Astrocyte (in vitro differentiated cells and primary cell): ENCODE measurements around the gene GRID2.

Experiments used
- CTCF ChIP-seq: IDR thresholded peaks from 2 replicates; pipeline ENCODE4 v1.5.1; 2011; ENCODE audit warnings: low read depth, mild to moderate bottlenecking, inconsistent platforms, low read length, moderate library complexity; ENCODE audit not compliant: insufficient read depth
- EZH2 ChIP-seq: IDR thresholded peaks from 2 replicates; pipeline ENCODE4 v1.6.1; 2012; ENCODE audit warnings: mild to moderate bottlenecking, low read length, inconsistent platforms; ENCODE audit not compliant: insufficient read depth

GRCh38 chr4:93501244-93501643, 1197.5 kb downstream of the GRID2 start:
- no peak for TF ChIP-seq CTCF
- no peak for TF ChIP-seq EZH2
